ENCODE data around the gene PKN3.

DNA sequence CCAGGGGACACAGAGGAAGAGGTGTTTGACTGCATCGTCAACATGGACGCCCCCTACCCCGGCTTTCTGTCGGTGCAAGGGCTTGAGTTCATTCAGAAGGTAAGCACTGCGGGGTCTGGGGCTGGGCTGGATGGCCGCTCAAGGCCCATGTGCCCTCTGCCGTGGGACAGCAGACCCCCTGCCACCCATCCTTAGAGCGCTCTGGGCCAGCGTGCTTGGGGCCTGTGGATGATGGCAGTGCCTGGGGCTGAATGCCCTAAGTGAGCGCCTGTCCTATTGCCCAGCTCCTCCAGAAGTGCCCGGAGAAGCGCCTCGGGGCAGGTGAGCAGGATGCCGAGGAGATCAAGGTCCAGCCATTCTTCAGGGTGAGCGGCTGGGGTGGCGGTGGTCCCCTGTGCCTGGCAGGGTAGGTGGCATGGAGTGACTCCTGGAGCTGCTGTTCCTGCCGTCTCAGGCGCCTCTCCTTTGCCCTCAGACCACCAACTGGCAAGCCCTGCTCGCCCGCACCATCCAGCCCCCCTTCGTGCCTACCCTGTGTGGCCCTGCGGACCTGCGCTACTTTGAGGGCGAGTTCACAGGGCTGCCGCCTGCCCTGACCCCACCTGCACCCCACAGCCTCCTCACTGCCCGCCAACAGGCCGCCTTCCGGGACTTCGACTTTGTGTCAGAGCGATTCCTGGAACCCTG lies 17.8 kb downstream of the PKN3 start:
- TF ChIP-seq EZH2 (IDR thresholded peaks at IDR 0.05; ENCODE audit: borderline replicate concordance, insufficient read depth, low read length, poor library complexity, severe bottlenecking) (no peak), POLR2AphosphoS5 (IDR thresholded peaks at IDR 0.05) (no peak), EP300 (conservative IDR thresholded peaks at IDR 0.05; ENCODE audit: poor library complexity, severe bottlenecking) (no peak), RAD21 (conservative IDR thresholded peaks at IDR 0.05) (no peak)
- TF ChIP-seq, protein P1, sequence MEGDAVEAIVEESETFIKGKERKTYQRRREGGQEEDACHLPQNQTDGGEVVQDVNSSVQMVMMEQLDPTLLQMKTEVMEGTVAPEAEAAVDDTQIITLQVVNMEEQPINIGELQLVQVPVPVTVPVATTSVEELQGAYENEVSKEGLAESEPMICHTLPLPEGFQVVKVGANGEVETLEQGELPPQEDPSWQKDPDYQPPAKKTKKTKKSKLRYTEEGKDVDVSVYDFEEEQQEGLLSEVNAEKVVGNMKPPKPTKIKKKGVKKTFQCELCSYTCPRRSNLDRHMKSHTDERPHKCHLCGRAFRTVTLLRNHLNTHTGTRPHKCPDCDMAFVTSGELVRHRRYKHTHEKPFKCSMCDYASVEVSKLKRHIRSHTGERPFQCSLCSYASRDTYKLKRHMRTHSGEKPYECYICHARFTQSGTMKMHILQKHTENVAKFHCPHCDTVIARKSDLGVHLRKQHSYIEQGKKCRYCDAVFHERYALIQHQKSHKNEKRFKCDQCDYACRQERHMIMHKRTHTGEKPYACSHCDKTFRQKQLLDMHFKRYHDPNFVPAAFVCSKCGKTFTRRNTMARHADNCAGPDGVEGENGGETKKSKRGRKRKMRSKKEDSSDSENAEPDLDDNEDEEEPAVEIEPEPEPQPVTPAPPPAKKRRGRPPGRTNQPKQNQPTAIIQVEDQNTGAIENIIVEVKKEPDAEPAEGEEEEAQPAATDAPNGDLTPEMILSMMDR (IDR thresholded peaks at IDR 0.05; ENCODE audit: poor library complexity, severe bottlenecking), result no peak
